ENCODE data around the gene FAM216A.
"Not testable (repeated sequence)": the region's sequence is repeated elsewhere in the genome, so short reads cannot be mapped to it uniquely, and the experiment has no call there.

The FAM216A gene, protein sequence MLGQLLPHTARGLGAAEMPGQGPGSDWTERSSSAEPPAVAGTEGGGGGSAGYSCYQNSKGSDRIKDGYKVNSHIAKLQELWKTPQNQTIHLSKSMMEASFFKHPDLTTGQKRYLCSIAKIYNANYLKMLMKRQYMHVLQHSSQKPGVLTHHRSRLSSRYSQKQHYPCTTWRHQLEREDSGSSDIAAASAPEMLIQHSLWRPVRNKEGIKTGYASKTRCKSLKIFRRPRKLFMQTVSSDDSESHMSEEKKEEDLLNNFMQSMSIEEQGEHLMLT
- long read RNA-seq, donor 1, transcript FAM216A-201 (7 exons, 1,582 nt): major isoform, 8 of 13 reads
- long read RNA-seq, donor 1, transcript FAM216A-204 (2 exons, 1,384 nt): minor isoform, 5 of 13 reads
- long read RNA-seq, donor 1, partial matches to known transcripts: 0 of 13 reads
- long read RNA-seq, donor 1, other reads (novel, unspliced or antisense): 0 of 13 reads
- long read RNA-seq, donor 2, partial matches to known transcripts: 0 of 4 reads
- long read RNA-seq, donor 2, other reads (novel, unspliced or antisense): 0 of 4 reads
- long read RNA-seq, donor 3, partial matches to known transcripts: 110 of 128 reads
- long read RNA-seq, donor 3, other reads (novel, unspliced or antisense): 16 of 128 reads
- long read RNA-seq, donor 4, transcript FAM216A-201 (7 exons, 1,582 nt): major isoform, 5 of 198 reads
- long read RNA-seq, donor 4, partial matches to known transcripts: 68 of 198 reads
- long read RNA-seq, donor 4, other reads (novel, unspliced or antisense): 124 of 198 reads
- long read RNA-seq, donor 5, partial matches to known transcripts: 249 of 305 reads
- long read RNA-seq, donor 5, other reads (novel, unspliced or antisense): 51 of 305 reads
- long read RNA-seq, donor 6, transcript FAM216A-201 (7 exons, 1,582 nt): major isoform, 5 of 201 reads
- long read RNA-seq, donor 6, partial matches to known transcripts: 179 of 201 reads
- long read RNA-seq, donor 6, other reads (novel, unspliced or antisense): 15 of 201 reads
- long read RNA-seq, donor 7, partial matches to known transcripts: 506 of 550 reads
- long read RNA-seq, donor 7, other reads (novel, unspliced or antisense): 40 of 550 reads
- long read RNA-seq, donor 8, transcript FAM216A-201 (7 exons, 1,582 nt): major isoform, 10 of 247 reads
- long read RNA-seq, donor 8, partial matches to known transcripts: 218 of 247 reads
- long read RNA-seq, donor 8, other reads (novel, unspliced or antisense): 18 of 247 reads

DNA sequence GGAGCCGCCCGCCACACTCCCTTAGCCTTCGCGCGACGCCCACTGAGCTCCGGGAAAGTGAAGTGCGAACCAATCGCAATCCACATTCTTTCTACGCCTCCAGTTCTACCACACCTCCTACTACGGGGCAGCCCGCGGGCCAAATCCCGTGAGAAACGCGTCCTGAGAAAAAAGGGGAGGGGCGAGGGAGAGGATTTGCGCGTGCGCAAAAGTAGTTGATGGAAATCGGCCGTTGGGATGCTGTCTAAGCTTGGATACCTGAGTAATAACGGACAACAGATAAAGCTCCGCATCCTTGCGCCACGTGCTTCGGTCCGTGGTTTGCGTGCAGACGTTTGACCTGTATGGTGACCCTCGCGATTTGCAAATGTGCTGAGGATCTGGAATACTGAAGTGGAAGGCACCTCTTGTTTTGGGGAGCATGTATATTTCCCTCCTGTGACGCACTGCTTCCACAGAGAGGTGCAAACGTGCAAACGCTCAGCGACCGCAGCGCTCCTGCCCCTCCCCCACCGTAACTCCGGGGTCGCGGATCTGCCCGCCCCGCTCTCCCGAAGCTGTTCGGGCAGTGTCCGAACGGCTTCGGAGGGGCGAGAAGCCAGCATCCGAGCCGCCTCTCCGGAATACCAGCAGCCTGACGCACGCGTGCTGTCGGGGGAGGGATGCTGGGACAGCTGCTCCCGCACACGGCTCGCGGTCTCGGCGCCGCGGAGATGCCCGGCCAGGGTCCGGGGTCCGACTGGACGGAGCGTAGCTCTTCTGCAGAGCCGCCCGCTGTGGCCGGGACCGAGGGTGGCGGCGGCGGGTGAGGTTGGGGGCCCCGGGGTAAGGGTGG lies at the start of gene FAM216A, which contains the start of gene GPN3:
Gene FAM216A, plus strand, starts transcription at position 632 of the 835 bp plus-strand sequence. Its CDS starts 31 bp downstream, at position 663.
Gene GPN3, minus strand, starts transcription at position 44 of the 835 bp plus-strand sequence. CDS start 54 bp downstream, outside the sequence.
- peak; percentile 97 for DNase-seq

DNA sequence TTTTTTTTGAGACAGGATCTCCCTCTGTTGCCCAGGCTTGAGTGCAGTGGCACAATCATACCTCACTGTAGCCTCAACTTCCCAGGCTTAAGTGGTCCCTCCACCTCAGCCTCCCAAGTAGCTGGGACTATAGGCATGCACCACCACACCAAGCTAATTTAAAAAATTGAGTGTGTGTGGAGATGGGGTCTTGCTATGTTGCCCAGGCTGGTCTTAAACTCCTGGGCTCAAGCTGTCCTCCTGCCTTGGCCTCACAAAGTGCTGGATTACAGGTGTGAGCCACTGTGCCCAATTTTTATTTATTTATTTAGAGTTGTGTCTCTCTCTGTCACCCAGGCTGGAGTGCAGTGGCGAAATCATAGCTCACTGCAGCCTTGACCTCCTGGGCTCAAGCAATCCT lies 48.0 kb upstream of the FAM216A start:
- not testable (repeated sequence) for DNase-seq

DNA sequence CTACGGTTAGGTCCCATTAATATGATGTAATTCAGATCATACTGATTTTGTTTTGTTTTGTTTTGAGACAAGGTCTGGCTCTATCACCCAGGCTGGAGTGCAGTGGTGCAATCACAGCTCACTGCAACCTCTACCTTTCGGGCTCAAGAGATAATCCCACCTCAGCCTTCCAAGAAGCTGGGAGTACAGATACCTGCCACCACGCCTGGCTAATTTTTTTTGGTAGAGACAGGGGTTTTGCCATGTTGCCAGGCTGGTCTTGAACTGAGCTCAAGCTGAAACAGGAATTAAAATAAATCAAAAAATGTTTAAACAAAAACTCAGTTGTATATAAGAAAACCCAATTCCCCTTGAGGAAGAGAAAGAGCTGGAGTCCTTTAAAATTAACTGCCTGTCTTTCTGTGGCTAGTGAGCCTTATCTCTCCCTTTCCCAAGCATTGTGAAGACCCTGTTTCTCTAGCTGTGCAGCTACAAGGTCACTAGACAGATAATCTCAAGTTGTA lies 47.4 kb upstream of the FAM216A start:
- DNase-seq: no peak

DNA sequence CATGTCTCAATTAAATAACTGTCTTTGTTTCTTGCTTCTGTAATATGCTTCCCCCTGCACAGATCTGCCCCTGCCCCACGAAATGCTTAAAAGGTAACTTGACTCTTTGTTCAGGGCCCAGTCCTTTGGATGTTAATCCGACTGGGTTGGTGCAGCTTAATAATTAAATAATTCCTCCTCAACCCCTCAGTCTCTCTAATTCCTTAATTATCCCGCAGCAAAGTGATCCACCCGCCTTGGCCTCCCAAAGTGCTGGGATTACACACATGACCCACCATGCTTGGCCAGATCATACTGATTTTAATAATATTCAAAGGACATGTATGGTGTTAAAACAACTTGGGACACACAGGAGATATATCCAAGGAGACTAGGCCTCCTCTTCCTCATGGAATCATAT lies 46.9 kb upstream of the FAM216A start:
- no peak for DNase-seq

DNA sequence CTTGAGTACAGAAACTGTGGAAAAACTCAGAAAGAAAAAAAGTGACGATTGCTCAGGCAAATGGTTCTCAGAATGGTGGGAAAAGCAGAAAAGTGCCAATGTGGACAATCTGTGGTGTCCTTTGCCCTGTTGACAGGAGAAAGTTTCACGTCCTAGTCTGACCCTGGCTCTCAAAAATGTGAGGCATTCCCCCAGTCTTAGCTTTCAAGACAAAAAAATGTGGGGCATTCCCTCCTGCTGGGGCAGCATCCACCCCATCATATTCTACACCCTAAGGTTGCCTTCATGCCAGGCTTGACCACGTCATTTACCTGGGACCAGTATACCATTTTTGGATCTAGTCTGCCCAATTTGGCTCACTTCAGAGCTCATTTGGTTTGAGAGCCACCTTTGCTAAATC lies 44.4 kb upstream of the FAM216A start:
- no peak for DNase-seq

DNA sequence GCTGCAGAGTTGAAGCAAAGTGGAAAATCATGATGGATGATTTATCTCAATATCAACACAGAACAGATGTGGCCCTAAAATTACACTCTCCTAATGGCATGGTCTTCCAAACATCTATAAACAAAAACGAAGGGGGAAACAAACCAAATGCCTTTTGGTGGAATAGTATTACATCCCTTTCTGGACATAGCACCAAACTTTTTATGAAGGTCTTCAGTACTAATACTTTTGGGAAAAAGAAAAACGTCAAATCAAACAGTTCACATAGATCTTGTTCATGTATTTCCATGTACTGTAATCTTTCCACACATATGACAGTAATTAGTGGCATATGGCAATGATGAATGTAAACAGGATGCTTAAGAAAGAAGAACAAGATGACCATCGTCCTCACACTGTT lies 42.2 kb upstream of the FAM216A start:
- no peak for DNase-seq

DNA sequence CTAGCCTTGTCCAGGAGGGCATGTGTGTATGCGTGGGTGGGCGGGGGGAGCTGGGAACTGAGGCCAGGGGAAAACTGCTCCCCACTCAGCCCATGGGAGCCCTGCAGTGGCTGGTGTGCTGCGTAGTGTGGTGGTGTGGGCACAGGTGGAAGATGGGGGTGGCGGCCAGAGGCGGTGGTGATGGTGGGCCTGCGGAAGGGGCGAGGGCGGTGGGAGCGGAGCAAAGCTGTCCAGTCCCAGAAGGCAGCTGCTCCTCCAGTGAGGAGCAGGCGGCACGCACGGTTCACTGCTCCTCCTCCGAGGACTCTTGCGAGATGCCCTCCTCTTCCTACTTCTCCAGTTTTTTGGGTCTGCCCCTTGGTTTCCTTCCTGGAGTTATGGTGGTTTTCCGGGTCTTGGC lies 39.0 kb upstream of the FAM216A start:
- not testable (repeated sequence) for DNase-seq

DNA sequence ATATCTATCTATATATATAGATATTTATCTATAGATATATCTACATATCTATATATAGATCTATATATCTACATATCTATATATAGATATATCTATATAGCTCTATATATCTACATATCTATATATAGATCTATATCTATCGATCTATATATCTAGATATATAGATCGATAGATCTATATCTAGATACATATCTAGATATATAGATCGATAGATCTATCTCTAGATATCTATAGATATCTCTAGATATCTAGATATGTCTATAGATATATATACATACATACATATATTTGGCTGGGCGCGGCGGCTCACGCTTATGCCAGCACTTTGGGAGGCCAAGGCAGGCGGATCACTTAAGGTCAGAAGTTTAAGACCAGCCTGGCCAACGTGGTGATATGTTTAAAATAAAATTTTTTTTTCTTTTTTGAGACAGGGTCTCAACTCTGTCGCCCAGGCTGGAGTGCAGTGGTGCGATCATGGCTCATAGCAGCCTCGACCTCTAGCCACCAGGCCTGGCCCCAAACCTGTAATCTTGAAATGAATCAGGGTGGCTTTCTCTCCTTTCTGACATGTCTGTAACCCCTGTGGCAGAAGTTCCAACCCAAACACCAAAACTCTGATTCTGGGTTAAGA lies 36.6 kb upstream of the FAM216A start:
- no peak for DNase-seq

DNA sequence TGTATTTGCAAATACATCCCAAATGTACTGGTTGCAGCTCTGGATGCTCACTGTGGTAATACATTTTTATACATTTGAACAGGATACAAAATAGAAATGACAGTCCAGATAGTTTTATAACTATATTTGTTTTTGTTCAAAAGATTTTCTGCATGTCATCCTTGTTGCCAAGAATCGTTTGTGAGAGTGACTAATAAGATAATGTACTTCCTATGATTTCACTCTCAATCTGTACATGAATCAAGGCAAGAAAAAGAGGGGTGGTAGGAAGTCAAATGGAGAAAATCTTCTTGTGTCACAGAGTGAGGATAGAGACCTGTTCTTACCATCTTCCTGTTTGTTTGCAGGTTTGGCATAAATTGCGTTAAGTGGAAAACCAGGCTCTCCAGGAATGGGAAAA lies 32.4 kb upstream of the FAM216A start:
- DNase-seq: no peak

DNA sequence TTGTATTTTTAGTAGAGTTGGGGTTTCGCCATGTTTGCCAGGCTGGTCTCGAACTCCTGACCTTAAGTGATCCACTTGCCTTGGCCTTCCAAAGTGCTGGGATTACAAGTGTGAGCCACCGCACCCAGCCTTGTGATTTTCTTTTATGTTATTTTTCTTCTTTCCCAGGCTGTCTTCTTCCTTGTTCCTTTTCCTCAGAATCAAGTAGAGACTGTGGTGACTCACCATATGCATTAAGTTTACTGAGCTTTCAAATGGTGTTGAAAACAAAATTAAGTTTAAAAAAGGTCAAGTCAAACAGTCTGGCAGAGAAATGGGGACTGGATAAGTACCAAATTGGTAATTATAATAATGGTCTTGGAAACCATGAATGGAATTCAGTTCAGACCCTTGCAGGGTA lies 24.2 kb upstream of the FAM216A start:
- DNase-seq: no peak

DNA sequence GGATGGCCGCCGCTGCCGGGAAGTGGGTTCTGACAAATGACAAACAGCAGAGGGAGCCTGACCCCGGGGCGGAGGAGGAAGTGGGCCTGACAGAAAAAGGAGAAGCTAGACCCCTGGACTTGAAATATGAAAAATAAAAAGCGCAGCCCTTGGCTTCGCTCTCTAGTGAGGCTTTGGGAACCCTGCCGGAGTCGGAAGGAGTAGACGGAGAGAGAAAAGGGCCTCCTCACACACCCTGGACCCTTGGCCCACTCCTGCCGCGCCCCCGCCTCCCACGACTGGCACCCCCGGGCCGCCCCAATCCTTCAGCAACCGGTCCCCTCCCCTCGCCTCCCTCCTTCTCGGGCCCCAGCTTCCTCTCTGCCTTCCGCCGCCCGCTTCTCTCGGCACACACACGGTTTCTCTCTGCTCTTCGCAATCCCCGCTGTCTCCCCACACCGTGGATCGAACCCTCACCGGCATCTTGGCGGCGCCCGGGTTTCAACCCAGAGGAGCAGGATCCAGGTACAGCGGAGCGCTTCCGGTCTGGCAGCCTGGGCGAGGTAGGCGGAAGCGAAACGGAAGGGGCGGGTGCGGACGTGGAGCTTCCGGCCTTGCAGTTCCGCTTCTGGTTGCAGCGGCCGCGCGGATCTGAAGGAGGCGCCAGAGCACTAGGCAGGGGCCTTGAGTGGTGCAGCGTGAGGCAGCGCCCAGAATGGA lies 18.7 kb upstream of the FAM216A start, which contains the start of gene ARPC3:
Gene ARPC3, minus strand, starts transcription at position 539 of the 699 bp plus-strand sequence. Its CDS starts 77 bp downstream, at position 462.
- DNase-seq: peak; percentile 90

DNA sequence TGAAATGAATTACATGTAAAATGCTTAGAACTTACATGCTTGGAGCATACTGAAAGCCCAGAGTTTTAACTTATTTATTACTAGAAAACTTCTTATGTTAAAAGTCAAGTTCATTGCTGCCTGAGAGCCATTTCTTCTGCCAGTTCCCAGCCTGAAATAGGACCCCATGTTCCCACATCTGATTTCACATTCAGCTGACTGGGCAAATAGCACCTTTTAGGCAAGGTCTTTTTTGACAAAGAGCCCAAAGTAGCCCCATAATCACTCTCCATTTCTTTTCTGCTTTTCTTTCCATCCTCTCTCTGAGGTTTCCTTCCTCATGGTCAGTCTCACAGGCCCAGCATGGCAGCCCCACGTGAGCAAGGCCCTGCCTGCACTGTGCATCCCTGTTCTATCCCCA lies 17.4 kb upstream of the FAM216A start:
- no peak for DNase-seq

DNA sequence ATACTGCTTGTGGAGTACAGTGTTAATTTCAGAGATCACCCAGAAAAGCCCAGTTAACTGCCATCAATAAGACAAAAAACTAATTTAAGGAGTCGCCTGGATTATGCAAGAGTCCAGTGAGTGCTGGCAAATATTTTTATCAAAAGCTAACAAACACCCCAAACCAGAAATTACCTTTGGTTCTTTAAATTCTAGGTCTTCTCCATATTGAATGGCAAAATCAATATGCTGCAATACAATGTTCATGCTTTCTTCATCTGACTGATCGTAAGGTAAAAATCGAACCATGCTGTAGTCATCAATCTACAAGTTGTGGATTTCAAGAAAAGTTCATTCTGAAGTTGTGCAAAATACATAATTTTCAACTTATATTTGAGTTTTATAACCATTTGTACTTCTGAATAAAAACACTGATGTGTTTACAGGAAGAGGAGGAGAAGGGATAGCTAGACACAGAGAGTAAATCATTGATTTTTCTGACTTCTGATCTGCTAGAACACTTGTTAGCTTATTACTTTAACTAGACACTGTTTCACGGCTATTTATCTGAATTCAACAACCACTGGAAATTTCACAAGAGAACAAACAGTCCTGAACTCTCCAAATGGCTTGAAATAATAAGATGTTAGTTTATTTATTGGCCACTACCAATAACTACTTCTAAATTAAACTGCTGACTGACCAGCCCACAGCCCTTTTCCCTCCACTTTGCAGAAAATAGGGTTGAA lies 14.9 kb upstream of the FAM216A start:
- DNase-seq: no peak

DNA sequence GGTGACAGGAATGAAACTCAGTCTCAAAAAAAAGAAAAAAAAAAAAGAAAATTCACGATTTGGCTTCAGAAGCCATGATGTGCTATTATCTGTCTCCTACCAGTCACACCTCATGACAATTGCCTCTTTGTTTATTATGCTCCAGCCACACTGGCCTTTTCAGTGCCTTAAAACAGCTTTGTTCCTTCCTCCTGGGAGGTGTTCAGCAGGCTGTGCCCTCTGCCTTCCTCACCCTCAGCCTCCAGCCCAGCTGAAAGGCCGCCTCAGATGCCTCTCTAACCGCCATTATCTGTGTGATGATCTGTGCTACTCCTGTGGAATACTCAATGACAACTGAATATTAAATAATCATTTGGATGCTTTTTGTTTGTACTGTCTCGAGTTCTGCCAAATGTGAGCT lies 9.9 kb upstream of the FAM216A start:
- no peak for DNase-seq

DNA sequence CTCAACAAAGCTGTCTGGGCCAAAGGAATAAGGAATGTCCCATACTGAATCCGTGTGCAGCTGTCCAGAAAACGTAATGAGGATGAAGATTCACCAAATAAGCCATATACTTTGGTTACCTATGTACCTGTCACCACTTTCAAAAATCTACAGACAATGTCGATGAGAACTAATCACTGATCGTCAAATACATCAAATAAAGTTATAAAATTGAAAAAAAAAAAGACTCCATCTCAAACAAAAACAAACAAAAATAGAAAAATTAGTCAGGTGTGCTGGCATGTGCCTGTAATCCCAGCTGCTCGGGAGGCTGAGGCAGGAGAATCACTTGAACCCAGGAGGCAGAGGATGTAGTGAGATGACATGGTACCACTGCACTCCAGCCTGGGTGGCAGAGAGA lies 7.5 kb upstream of the FAM216A start:
- DNase-seq: not testable (repeated sequence)

DNA sequence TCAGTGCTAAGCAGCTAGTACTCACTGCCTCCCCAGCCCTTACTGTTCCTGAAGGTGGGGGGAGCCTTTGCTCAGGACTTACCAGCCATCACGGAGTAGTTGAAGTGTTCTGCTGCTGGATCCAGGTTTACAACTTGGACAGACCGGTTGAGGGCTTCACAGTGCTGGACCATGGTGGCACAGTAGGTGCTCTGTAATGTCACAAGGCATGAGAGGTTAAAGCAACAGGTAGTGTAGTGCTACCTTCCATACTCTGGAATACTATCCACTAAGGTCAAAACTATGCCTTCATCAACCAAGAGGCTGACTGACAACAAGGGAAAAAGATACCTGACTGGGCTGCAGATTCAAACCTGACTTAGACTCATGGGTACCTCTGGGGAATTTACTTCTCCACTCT lies 3.6 kb upstream of the FAM216A start:
- no peak for DNase-seq

DNA sequence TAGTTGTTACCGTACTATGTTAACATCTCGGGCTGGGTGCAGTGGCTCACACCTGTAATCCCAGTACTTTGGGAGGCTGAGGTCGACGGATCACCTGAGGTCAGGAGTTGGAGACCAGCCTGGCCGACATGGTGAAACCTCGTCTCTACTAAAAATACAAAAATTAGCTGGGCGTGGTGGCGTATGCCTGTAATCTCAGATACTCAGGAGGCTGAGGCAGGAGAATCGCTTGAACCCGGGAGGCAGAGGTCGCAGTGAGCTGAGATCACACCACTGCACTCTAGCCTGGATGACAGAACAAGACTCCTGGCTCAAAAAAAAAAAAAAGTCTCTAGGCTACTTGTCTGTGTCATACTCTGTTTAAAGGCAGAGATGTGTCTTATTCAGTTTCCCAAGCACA lies 2.9 kb upstream of the FAM216A start:
- not testable (repeated sequence) for DNase-seq

DNA sequence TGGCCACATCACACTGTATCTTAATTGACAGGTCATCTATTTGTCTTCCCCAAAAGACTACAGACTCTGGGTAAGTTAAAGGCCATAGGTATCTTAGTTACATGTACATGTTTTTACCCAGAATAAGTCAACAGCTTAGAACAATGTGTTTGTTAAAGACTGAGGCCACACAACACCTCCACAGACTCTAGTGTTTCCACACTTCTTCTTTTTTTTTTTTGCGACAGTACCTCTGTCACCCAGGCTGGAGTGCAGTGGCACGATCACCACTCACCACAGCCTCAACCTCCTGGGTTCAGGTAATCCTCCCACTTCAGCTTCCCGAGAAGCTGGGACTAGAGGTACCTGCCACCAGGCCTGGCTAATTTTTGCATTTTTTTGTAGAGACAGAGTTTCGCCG lies 1.9 kb upstream of the FAM216A start:
- DNase-seq: no peak

DNA sequence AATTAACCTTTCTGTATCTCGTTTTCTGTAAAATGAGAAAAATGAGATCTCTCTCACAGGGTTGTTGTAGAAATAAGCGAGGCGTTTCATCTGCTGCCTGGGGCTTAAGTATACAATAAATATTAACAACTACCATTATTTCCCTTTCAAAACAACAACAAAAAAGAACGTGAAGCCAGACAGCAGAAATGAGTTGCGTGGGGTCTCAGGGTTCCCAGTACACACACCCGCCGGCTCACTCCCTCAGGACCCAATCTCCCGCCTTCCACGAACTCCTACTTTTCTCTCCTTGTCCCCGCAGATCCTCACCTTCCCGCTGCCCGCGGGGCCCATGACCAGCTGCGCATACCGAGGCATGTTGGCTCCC lies 815 bp upstream of the FAM216A start:
- DNase-seq: no peak
